Fibroblast of villous mesenchyme (primary cell): ENCODE results near the gene PROB1. TPM values are rescaled to one million over a fixed set of nuclear protein-coding genes. Genes with fewer than 3 reads are reported as not detected.
A peak's percentile ranks its signal among the peaks of the same experiment; 100 is the strongest.
"Not testable (repeated sequence)": the region's sequence is repeated elsewhere in the genome, so short reads cannot be mapped to it uniquely, and the experiment has no call there.

Experiments
- DNase-seq: peaks from one replicate; pipeline ENCODE4 v3.0.0-alpha.2; 2010; ENCODE audit warnings: low read depth
- H3K4me3 ChIP-seq: 2 replicates; pipeline ENCODE4 v1.5.1; 2011; ENCODE audit warnings: low read depth, mild to moderate bottlenecking, low read length
- total RNA-seq: library from RNA; depleted of rRNA; stranded (reverse); fragments of >200 nt; gene quantifications from 2 replicates; pipeline ENCODE4 v1.2.3, GENCODE V29; 2012
- TF ChIP-seq, protein P1 (sequence below): IDR thresholded peaks from 2 replicates; pipeline ENCODE4 v1.5.1; 2012; ENCODE audit warnings: low read depth, mild to moderate bottlenecking, low read length; ENCODE audit not compliant: insufficient read depth

The PROB1 gene
- total RNA-seq, 1 donor = 4.3 TPM

DNA sequence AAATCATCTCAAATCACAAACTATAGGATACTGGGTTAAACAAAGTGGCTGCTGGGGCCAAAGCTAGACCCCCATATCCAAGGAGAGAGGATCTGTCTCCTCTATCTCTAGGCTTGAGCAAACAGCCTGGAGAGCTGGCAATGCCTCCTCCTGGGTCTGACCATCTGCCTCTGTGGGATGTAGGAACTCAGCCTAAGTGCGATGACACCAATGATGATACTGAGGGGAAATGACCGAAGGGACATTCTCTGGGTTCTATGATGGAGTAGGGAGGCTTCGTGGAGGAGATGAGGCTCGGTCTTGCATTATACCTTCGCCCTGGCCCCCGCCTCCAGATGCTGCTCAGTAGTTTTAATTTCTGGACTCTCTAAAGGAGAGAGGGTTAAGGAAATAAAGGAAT, 18.2 kb upstream of the PROB1 start:
- TF ChIP-seq, protein P1, sequence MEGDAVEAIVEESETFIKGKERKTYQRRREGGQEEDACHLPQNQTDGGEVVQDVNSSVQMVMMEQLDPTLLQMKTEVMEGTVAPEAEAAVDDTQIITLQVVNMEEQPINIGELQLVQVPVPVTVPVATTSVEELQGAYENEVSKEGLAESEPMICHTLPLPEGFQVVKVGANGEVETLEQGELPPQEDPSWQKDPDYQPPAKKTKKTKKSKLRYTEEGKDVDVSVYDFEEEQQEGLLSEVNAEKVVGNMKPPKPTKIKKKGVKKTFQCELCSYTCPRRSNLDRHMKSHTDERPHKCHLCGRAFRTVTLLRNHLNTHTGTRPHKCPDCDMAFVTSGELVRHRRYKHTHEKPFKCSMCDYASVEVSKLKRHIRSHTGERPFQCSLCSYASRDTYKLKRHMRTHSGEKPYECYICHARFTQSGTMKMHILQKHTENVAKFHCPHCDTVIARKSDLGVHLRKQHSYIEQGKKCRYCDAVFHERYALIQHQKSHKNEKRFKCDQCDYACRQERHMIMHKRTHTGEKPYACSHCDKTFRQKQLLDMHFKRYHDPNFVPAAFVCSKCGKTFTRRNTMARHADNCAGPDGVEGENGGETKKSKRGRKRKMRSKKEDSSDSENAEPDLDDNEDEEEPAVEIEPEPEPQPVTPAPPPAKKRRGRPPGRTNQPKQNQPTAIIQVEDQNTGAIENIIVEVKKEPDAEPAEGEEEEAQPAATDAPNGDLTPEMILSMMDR = no peak
- no peak for DNase-seq
- H3K4me3 ChIP-seq = no peak overlapping the region

DNA sequence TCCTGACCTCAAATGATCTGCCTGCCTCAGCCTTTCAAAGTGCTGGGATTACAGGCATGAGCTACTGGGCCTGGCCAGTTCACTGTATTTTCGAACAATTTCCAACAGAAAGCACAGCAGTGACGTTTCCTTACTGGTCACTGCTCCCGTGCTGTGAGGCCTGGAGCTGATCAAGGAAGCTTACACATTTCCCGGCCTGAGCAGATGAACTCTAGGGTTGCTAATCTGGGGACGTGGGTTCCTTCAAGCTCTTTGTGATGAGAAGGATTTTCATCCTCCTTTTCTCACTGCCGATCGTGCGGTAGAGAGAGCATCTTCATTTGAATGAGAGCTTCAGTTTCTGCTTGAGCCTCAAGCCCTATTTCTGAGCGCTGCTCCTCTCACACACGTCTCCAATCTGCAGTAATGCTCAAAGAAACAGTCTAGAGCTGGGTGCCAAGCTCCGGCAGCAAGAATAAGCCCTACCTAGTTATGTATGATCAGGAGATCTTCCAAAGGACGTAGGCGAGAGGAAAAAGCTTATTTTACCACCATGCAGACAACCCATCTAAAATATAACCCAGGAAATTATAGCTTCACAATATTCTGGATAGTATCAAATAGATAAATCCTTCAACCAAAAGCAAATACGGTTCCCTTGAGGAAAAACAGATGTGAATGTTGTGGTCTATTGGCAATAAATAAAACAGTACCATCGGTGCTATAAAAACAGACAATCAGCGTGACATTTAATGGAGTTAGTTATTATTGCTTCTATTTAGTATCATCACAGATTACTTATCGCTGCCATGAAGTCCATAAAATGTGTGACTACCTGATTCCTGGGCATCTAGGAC, 16.3 kb upstream of the PROB1 start:
- peak; percentile 87 for DNase-seq
- H3K4me3 ChIP-seq = no peak overlapping the region
- TF ChIP-seq, protein P1 = no peak

DNA sequence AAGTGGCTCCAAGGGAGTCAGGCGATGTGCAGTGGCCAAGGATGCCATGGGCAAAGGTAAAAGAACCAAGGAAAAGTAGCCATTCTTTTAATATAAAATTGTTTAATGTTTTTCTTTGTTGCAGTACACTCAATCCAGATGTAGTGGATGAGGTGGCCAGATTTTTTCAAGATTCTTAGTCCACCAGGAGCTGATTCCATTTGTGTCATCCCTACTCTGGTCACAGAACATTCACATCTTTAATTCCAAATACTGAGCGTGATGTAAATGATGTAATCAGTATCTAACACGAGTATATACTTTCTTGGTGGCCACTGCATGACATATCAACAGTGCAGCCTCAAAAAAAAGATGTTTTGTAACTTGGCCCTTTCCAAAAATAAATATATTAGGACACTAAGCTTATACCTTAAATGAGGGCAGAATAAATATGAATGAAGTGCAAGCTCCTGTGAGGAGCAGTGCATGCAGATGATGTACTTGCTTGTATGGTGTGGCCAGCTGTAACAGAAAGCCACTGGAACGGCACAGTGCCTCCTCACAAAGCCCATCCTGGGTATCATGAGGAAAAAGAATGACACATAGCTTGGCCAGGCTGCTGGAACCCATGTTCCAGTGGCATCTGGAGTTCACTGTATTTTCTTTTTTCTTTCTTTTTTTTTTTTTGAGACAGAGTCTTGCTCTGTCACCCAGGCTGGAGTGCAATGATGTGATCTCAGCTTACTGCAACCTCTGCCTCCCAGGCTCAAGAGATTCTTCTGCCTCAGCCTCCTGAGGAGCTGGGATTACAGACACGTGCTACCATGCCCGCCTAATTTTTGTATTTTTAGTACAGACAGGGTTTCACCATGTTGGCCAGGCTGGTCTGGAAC, 15.5 kb upstream of the PROB1 start:
- TF ChIP-seq, protein P1 = no peak
- H3K4me3 ChIP-seq = no peak overlapping the region
- no peak for DNase-seq

DNA sequence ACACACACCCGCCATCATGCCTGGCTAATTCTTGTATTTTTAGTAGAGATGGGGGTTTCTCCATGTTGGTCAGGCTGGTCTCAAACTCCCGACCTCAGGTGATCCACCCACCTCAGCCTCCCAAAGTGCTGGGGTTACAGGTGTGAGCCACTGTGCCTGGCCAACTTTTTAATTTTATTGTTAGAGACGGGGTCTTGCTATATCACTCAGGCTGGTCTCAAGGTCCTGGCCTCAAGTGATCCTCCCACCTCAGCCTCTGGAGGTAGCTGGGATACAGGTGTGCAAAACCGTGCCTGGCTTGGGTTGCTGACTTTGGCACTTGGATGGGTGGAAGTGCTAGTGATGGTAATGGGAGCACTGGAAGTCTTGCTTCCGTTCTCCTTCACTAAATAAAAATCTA, 14.2 kb upstream of the PROB1 start:
- H3K4me3 ChIP-seq, DNase-seq: not testable (repeated sequence)

DNA sequence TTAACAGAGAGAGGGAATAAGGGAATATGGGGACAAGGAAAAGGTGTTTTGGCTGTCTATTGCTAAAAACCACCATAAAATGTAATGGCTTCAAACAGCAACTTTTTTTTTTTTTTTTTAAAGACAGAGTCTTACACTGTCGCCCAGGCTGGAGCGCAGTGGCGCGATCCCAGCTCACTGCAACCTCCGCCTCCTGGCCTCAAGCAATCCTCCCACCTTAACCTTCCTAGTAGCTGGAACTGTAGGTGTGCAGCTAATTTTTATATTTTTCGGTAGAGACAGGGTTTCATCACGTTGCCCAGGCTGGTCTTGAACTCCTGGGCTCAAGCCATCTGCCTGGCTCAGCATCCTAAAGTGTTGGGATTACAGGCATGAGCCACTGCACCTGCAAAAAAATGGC, 13.3 kb upstream of the PROB1 start:
- DNase-seq = no peak
- H3K4me3 ChIP-seq = no peak overlapping the region
- TF ChIP-seq, protein P1 = no peak

DNA sequence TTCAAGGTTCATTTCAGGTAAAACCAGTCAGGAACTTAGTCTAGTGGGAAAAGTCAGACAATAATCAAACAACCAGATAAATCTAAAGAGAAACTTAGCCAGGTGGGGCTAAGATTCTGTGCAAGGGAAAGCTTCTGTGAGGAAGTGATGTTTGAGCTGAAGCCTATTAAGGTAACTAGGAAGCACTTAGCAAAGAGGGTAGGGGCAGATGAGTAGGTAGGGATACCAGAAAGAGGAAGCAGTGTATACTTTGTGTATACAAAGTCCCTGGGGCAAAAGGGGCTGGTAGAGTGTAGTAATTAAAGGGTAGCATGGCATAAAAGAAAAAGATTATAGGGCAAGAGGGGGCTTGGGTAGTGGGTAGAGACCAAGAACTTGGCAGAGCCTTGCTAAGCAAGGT, 12.6 kb upstream of the PROB1 start:
- TF ChIP-seq, protein P1 = no peak
- no peak for DNase-seq
- H3K4me3 ChIP-seq = no peak overlapping the region

DNA sequence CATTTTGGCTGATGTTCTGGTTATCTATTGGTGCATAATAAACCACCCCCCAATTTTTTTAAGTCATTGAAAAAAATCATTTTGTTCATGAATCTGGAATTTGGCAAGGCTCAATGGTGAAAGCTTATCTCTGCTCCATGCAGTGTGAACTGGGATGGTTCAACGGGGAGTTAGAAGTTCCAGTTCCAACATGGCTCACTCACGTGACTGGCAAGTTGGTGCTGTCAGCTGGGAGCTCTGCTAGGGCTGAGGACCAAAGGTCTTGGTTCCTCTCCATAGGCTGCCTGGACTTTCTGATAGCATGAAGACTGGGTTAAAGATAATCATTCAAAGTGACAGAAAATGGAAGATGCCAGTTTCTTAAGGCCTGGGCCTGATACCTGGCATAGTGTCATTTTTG, 12.1 kb upstream of the PROB1 start:
- H3K4me3 ChIP-seq = no peak overlapping the region
- TF ChIP-seq, protein P1 = no peak
- no peak for DNase-seq
